Measurements from ENCODE around the gene MORC2.

MORC2 gene
- total RNA-seq: 61.7 to 91.2 reads per million in 2 donors

DNA sequence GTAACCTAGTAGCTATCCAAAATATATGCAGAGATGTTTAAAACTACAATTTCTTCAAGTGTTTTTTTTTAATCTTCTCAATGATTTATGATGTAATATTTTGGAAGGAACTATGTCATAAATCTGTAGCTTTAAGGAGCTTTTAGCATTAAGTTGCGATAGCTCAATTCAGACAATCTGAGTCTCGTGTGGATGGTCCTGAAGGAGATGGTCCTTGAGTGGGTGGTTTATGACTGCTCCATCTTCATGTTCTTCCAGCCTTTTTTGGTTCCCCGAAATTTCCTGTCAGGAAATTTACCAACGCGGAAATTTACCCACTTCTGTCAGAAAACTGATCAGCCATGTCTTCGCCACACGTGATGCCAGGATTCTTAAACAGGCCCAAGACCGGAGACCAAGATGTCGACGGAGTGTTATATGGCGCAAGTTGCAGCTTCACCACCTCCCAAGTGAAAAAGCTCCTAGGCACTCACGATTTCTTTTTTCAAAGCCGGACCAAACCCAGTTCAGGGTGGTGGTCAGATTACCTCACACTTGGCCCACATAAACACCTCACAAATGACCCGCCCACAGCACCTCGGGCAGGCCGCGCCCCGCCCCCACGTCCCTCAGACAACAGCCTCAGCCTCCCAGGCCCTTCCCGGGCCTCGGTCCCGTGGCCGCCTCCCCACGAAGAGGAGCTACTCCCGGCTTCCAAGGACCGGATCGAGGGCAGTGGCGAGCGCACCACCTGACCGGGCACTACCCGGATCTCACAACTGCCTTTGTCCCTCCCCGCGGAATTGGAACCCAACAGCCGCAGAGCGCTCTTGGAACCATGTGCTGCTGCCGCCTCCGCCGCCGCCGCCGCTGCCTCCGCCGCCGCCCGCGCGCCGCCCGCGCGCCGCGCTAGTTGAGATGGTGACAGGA lies at the start of gene MORC2:
Gene MORC2, minus strand, starts transcription at position 760 of the 909 bp plus-strand sequence. CDS start 885 bp downstream, outside the sequence.
- DNase-seq: peak in 1 of 5 experiments; percentile 0

DNA sequence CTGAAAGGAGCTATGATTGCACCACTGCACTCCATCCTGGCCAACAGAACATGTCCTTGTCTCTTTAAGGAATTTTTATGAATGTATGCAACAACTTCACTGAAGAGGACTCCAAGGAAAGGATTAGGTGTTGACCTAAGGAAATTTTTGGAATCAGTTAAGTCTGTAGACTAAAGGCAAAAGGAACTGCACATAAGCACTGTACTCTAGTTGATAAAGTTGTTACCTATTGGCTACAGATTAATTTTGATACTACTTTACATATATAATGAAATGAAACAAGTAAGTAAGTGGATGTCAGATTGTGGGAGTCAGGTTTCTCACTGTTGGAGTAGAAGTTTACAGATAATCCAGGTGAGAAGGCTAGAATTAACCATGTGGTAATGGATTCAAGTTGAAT lies 37.0 kb upstream of the MORC2 start:
- DNase-seq: no peak

DNA sequence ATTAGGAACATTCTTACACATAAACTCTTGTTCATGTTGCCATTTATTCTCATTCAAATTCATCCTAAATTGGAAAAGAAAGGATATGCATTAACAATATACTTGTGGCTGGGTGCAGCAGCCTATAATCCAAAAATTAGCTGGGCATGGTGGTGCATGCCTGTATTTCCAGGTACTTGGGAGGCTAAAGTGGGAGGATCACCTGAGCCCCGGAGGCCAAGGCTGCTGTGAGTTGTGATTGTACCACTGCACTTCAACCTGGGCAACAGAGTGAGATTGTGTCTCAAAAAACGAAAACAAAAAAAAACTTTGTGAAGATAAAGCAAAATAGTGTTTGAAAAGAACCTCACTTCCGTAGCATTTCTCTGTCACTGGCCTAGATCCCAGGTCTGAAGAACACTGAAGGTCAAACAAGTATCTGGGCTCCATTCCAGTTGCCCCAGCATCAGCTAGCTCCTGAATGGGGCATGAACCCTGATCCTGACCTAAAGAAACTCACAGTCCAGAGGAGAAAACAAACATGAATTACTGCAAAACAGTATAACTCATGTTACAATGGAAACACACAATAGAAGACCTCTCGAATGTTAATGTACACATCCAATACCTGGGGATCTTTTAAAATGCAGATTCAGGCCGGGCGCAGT lies 32.7 kb upstream of the MORC2 start:
- no peak for DNase-seq

DNA sequence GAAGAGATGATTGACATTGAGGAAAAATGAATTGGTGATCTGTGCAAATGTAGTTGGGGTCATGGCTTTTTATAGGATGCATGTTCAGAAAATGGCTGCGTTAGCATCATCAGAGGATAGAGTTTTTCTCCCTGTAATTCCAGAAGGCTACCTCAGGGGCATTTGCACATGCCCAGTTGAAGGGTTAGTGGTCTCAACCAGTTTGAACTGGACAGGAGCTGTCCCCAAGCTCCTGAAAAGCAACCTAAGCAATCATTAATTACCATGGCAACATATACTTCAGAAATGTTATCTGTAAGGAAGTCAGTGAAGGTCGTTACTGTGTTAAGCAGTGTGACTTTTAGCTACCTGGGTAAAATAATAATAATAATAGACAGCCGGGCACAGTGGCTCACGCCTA lies 29.8 kb upstream of the MORC2 start:
- DNase-seq: no peak

DNA sequence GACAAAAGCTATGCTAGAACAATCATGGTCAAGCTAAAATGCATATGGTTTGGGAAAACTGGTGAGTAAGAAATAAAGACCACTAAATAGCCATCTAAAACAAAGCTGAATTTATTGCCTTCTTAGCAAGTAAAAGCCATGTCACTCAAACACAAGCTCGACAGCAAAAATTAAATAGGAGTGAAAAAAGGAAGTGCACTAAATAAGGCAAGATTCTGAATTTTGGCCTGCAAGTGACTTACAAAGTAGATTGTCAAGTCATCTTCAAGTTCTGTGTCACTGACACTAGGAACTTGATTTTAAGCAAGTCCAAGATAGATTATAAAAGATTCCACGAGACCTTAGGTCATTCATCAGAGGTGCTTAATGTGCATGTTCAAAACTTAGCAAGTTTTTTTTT lies 27.9 kb upstream of the MORC2 start:
- DNase-seq: no peak

DNA sequence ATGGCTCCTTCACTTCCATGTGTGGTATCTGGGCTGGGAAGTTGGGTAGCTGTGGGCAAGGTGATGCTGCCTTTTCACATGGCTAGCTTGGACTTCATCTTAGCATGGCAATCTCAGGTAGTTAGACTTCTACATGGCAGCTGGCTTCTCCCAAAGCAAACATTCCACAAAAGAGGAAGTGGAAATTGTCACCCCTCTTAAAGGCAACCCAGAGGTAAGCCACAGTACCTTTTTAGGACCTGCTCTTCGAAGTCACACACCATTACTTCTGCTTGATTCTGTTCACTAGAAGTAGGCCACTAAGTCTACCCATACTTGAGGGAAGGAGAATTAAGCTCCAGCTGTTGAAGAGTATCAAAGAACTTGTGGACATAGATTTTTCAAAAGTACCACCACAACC lies 26.4 kb upstream of the MORC2 start:
- DNase-seq: no peak

DNA sequence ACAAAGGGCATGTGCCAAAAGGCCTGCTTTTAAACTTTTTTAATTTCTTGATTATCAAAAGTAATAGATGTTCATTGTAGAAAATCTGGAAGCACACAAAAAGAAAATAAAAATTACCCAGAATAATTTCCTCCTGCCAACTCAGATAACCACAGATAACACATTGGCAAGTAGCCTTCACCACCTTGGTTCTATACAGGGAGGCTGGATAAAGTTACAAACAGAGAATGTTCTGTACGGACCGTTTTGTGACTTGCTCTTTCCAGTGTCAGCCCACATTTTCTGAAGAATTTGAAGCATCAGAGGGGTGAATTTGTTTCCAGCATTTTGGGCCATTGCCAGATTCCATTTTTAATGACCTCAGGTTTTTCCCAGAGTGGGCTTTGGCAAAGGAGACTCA lies 24.0 kb upstream of the MORC2 start:
- DNase-seq: no peak

DNA sequence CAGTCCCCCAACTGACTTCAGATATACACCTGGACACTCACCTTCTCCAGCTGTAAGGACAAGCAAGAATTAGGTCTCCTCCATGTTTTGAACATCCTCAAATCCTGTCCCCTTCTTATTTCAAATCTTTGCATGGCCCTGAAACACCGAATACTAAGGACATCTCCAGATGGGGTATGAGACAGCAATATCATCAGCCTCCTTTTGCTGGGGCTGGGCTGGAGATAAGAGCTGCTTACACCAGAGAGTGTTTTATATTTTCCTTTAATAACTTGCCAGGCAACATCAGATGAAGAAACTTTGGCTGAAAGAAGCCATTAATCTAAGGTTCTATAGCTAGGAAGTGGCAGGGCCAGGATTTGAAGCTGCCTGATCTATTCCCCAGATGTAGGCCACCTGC lies 22.1 kb upstream of the MORC2 start:
- DNase-seq: no peak

DNA sequence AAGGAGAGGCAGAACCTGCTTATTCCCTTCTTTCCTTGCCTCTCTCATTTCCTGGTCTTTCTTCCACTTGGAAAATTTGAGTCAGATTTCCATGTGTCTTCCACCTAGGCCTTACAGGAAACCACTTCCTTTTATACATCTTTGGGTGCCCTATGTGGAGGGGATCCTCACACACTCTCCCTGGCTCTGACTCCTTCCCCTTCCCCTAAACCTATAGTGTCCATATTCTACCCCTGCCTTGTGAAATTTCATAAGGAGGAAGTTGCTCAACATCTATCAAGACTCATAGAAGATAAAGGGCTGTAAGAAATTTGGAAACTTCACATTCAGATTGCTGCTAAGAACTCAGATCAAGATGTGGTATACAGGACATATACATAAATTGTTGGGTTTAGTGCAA lies 20.9 kb upstream of the MORC2 start:
- no peak for DNase-seq

DNA sequence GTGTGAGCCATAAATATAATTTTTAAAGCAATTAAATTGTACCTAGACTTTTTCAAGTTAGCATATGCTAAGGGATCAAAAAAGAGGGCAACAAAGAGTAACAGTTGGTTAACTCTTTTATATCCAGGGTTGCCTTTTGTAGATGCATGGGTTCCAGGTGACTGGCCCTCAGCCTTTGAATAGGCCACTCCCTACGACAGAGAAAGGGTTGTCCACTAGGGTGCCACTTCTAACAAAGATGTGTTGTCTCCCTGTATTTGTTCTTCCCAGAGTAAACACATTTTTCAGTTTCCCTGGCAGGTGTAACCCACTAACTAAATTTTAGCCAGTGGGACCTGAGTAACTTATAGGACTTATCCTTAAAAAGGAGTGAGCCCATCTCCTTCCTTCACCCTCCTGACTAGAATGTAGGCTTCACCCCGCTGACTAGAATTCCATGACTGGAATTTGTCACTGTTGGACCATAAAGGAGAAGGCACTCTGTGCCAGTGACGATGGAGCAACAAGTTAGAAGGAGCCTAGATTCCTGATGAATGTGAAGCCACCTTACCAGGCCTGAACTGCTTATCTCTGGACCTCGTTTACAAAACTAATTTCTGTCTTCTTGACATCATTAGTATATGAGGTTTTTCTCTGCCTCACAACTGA lies 17.1 kb upstream of the MORC2 start:
- no peak for DNase-seq

DNA sequence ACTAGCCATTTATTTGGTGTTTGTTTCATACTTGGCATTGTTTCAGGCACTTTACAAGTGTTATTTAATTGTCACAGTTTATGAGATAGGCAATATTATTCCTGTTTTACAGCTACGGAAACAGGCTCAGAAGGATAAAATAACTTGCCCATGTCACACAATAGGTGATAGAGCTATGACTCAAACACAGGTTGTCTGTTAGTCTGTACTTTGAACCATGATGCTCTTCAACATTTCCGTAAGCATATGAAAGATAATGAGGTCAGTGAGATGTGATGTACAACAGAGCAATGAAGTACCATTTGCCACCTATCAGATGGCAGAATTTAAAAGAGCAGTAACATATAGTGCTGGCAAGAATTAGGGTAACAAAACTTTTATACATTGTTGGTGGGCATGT lies 15.7 kb upstream of the MORC2 start:
- DNase-seq: no peak

DNA sequence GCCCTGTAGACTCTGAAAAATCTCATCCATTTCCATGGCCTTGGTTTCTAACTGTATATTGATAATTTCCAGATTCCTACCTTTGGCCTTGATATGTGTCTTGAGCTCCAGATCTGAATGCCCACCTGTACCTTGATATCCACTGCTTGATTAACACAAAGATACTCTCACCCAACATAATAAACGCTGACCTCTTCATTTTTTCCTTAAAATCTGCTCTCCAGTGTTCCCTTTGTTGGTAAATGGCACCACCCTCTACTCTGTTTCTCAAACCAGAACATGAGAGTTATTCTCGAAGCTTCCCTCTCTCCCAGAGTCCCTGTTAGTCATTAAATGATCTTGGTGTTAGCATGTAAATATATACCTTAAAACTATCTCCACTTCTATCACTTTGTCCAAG lies 13.9 kb upstream of the MORC2 start:
- no peak for DNase-seq

DNA sequence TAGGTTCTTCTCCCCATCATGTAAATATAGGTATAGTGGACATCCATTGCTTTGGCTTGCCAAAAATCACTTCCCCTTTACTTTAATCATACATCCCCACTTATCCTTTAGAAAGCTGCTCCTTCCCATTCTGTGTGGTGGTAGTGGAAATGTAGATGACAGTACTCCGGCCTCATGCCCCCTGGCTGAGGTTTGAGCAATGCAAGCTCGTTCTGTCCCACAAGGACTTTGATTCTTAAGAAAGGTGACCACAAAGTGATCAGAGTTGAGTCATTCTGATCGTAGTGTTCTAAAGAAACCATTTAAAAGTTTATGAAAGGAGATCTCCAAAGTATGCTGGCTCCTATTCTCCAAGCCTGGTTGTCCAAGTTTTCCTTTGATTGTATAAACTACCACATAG lies 11.4 kb upstream of the MORC2 start:
- DNase-seq: peak in 1 of 5 experiments; percentile 40

DNA sequence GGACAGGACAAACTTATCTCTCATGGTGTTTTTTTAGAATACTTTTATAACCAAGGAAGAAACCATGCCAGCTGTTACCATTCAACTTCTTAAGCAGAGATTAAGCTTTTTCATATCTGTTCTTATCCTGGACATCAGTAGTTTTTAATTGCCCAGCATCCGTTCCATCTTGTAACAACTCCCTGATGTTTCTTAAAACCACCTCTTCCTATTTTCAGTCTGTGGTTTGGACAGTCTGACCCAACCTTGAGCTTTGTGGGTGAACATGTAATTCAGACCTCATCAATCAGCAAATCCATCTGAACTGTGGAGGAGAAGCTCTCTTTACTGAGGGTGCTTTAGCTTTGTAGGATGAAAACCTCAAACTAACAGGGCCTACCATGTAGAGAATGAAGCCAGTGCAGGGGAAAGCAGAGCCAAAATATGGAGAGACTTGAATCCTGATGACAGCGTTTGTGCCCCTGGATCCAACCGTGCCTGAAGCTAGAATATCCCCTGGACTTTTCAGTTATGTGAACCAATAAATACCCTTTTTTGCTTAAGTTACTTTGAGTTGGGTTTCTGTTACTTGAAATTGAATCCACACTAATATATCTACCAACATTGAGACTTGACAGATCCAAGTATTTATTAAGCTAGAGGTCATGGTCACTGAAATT lies 9.9 kb upstream of the MORC2 start:
- no peak for DNase-seq

DNA sequence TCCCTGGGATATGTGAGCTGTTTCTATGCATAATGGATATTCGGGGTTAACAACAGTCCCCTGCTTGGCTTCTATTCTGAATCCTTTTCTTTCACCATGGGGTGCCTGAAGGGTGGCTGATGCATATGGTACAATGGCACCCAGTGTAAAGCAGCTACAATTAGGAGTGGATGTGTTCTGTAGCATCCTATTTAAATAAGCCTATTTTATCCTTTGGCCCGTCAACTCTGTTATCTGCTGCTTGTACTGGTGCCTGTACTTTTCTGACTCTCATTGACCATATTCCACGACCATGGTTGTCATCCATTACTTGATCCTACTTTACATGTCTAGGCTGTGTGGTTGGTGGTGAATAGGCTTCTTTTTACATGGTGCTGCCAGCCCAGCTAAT lies 1.8 kb upstream of the MORC2 start:
- DNase-seq: no peak

DNA sequence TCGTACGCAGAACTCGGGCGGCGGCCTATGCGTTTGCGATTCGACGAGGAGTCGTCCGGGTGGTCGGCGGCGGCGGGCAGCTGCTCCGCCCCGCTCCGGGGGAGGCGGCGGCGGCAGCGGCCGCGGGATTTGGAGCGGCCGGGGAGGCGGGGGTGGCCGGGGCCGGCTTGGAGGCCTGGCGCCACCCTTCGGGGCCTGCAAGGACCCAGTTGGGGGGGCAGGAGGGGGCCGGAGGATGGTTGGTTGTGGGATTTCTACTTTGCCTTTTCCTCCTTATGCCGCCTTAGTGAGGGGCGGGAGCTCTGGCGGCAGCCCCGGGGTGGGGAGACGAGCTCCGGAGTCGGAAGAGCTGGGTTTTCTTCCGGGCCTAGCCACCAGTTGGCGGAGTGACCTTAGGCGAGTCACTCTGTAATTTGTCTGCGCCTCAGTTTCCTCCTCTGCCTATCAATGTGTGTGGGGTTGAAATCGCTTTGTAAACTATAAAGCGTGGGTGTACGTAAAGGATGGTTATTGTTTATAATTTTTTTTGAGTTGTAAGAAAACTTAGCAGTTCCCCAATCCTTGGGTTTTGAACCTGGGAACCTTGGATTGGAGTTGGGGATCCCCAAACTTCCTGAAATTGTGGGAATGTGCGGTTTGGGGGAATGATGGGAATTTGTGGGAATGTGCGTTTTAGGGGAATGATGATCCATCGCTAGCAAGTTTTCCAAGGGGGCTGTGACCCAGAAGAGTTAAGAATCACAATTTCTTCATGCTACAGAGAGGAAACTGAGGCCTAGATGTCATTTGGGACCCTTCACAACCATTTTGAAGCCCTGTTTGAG lies 1.2 kb upstream of the MORC2 start:
- DNase-seq: peak in 3 of 5 experiments; percentile 10 to 74 (median 40)

DNA sequence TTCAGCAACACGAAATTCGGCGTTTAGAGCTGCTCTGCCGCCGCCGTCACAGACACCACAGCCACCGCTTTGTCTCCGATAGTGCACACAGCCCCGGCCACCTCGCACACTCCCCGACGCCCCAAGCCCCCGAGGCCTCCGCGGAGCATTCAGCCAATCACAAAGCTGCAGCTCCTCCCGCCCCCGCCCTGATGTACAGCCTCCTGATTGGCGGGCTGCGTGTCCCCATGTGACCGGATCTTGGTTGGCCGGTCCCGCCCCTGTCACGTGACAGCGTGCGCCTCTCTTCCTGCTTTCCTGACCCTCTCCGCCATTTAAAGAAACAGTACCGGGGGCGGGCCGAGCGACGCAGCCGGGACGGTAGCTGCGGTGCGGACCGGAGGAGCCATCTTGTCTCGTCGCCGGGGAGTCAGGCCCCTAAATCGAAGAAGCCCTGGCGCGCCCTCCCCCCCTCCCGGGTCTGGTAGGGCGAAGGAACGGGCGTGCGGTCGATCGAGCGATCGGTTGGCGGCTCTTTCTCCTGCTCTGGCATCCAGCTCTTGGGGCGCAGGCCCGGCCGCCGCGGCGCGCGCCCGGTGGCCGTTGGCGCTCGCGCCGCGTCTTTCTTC lies 454 bp upstream of the MORC2 start, which contains the start of gene TUG1:
Gene TUG1, plus strand, starts transcription at position 342 of the 608 bp plus-strand sequence.
- peak; percentile 91 to 99 (median 97) for DNase-seq

DNA sequence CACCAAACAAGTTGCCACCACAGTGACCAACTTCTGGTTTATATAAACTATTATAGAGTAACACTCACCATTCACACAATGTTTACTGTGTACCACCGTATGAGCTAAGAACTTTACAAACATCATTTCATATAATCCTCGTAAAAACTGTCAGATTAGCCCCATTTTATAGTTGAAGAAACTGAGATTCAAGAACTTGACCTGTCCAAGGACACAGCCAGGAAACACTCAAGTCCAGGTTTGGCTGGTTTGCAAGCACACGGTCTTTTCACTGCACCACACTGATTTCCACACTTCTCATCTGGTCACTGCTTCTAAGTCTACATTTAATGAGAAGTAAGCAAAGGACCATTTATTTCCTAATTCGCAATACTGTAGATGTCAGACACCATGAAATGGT lies 3.7 kb downstream of the MORC2 start:
- DNase-seq: no peak

DNA sequence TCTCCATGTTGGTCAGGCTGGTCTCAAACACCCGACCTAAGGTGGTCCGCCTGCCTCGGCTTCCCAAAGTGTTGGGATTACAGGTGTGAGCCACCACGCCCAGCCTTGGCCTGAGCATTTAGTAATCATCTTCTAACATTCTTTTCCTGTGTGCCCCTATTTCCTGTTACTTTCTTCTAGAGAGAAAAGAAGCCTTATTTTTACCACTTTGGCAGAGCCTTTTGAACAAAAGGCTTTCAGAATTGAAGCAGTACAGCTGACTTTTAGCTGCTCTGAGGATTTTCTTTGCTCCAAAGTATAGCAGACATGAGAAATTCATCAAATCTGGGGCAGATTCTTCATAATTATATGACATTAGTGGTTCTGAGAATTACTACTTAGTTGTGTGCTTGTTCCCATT lies 13.4 kb downstream of the MORC2 start:
- DNase-seq: no peak

DNA sequence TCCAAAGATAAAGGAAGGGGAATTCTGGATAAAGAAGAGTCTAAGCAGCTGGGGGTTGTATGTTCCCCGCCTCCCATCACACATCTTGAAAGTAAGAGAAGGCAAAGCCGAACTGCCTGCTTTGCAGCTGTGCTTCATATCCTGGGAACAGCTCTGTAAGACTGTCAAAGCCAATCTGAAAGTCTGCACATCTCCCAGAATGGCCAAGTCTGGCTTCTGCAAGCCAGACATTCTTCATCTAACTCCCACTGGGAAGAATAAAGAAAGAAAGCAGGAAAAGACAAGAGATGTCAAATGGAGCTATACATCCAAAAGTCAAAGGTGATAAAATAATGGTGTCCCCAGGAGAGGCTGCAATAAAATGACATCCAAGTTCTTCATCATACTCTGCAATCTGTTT lies 15.4 kb downstream of the MORC2 start:
- no peak for DNase-seq

DNA sequence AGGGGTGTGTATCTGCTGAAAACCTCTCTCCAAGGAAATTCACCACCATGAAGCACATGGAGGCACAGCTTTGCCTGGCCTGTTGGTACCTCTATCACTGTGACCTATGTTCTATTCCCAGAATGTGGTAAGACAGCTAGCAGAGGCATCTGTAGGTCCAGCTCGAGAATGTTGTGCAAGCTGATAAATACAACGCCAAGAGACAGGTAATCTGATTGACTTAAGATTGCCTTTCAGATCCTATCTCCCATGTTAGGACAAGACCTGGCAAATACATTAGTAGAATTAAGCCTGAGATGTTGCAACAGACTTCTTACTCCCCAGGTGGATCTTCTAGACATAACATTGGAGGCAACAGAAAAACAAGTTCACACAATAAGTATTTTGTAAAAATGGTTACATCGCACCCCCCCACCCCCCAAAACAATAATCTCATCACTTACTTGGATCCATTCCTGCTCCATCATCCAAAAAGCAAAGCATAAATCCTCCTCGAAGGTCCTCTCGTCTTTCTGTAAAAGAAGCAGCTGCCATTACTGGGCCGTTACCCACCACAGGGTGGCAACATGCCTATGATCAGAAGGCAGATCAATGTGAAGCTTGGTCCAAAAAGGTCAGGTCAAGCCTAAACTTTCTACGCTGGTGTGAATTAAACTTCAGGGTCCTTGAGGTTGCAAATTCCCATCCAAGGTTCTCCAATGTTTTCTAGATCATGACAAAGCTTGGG lies 18.5 kb downstream of the MORC2 start:
- DNase-seq: no peak
